Measurements from ENCODE around the gene TMEM255A. TPM values are rescaled to one million over a fixed set of nuclear protein-coding genes. Genes with fewer than 3 reads are reported as not detected.

TMEM255A gene
- polyA plus RNA-seq, 10 donors = 7.7 to 16.3 (median 10.6) TPM

DNA sequence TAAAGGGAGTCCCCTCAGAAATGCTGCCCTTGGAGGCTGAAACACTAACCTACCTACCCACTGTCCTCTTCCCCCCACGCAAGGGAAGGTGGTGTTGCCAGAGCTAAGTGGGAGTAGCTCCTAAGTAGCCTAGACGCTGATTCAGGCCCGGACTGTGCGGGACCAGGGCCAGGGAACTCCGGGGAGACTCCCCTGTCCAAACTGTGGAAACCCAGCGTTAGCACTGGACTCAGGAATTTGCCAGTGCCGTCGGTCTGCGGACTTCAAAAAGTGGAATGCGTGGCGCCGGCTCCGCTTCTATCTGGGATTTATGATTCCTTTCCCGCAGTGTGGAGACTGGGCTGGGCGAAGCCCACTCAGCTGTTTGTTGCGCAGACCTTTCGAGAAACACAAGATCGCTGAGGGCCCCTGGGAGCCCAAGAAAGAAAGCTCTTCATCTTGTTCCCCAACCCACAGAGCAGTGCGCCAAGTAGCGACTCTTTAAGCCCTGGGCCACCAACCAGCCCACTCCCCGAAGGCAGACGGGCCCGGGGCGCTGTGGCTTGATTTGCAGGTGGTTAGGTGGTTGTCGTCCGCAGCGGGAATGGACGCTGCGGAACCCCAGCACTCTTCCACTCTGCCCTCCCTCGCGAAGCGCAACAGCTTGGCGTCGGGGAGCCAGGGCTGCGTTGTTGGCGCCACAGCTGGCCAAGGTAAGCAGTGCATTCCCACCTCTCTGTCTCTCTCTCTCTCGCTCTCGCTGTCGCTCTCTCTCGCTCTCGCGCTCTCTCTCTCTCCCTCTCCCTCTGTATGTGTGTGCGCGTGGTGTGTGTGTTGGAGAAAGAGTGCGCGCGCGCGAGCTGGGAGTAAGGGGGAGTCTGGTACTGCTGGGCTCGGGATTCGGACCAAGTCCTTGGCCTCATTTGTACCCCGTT lies 2.0 kb downstream of the TMEM255A start:
- peak in 2 of 3 donors; percentile 47 to 69 for DNase-seq

DNA sequence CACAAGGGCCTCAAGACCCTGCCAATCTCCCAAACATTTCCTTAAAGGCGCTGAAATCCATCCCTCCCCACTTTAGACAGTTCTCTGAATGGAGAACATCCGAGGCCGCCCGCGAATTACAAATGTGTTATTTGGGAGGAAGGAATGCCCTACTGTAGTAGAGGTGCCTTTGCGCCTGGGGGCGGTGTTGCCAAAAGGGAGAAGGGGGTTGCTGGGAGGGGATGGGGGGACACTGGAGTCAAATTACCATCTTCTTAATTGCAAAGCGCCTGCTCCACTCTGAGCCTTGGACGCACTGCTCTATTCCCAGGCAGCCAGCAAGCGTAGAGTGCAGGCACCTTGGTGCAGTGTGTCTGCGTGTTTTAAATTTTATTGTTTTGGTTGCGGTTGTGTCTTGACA lies 2.7 kb downstream of the TMEM255A start:
- peak in 1 of 3 donors; percentile 18 for DNase-seq

DNA sequence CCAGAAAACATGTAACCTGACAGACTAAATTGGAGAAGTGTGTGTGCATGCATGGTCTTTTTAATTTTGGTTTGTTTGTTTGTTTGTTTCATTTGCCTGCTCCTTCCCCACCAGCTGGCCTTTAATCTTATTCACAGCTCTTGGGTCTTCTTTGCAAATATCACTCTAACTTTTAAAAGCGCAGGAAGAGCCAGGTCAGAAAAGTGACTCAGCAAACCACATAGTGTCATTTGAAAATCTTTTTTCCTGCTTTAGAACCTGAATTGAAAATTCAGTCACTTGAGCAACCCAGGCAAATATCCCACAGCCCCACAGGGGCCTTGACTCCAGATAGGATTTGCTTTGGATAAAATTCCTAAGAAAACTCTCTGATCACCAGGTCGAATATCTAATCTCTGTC lies 4.6 kb downstream of the TMEM255A start:
- no peak for DNase-seq

- no peak for DNase-seq
These were observed 5.6 kb downstream of the TMEM255A start for GRCh38 chrX:120305531-120306141.

DNA sequence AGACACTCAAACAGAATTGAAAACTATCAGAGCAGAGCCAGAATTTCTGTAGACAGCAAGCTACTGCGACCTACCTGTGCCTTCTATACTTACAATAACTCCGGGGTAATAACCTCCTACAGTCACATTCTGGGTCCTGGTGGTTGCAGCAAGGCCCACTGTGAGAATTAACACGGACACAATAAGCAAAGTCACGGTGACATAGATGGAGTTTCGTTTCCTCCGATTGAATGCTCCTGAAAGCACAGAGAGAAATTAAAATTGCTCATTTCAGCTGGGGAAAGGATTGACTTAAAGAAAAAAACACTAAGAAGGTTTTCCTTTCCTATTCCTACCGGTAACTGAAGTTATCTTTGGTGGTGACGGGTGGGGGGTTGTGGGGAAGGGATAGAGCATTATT lies 7.0 kb downstream of the TMEM255A start:
- DNase-seq = no peak

GRCh38 chrX:120302434-120302833 lies 8.8 kb downstream of the TMEM255A start:
- DNase-seq = no peak

- DNase-seq = no peak
These were observed 9.3 kb downstream of the TMEM255A start for GRCh38 chrX:120301960-120302359.

- no peak for DNase-seq
These were observed 9.8 kb downstream of the TMEM255A start for GRCh38 chrX:120301497-120301896.

DNA sequence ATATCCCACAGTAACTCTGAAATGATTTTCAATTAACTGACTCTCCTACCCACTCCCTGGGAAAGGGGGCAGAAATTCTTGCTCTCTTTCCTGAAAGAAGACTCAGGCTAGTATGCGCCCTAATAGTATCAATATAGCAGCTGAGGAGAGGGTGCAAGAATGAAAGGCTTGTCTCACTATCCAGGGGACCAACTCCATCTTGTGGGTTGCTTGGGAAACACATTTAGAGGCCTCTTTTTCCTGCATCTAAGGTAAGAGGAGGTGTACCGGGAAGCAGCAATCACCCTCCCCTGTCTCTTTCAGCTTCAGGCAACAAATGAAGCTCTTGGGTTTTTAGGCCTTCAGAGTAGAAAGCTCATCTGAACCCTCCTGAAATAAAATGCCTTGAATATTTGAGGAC lies 11.3 kb downstream of the TMEM255A start:
- no peak for DNase-seq

- no peak for DNase-seq
These were observed 13.3 kb downstream of the TMEM255A start for GRCh38 chrX:120297923-120298322.

DNA sequence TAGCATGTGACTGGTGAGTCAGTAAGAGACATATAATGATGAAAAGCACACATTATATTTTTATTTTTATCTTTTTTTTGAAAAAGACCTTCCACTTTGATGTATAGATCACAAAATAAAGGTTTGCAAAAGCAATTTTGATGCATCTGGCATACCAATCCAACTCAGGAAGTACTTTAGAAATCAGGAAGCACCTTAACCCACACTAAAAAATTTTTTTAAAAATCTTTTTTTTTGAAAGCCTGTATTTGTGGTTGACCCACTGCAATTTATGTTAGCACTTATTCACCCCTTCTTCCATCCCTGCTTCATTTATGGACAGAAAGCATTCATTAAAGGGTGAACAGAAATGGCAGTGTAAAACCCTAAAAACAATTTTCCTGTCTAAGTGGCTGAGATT lies 16.6 kb downstream of the TMEM255A start:
- DNase-seq = no peak

DNA sequence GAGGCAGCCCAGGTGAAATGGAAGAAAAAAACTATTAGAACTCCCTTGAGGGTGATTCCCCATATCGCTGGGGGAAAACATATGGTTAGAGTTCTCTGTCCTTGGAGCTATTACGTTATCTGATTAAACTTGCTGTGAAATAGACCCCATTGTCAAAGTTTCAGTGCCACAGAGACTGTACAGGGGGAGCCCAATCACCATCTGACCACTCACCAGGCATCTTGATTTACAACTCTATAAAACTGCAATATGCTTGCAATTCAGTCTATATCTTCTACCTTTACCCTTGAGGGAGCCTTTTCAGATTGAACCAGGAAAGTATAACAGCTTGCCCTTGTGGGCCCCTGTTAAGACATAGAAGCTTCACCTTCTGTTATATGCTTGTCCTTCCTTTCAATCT lies 18.2 kb downstream of the TMEM255A start:
- no peak for DNase-seq

- no peak for DNase-seq
These were observed 20.1 kb downstream of the TMEM255A start for GRCh38 chrX:120291211-120291610.

- no peak for DNase-seq
These were observed 21.2 kb downstream of the TMEM255A start for GRCh38 chrX:120290107-120290506.

DNA sequence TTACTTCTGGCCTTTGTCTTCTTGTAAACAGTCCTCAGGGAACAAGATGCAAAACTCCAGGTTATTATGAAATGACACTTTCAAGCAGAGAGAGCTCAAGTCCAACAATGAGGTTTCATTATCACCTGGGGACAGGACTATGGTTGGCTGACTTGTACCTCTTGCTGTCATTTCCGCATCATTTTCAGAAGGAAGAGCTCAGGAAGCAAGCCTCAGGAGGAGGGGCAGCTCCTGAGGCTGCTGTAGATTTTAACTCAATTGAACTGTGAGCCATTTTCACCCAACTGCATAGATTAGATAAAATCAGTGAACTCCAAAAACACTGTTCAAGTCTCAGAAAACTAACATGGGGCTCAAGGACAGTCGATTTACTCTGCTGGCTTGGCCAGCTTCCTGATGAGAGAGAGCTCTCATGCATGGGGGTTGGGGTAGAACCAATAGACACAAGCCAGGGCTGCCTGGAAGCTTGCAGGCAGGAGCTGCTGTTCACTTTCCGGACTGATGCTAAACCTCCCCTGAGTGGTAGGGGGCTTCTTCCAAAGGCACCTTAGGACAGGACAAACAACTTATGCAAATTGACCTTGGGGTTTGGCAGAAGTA lies 23.6 kb downstream of the TMEM255A start:
- DNase-seq = no peak

- DNase-seq = no peak
These were observed 24.3 kb downstream of the TMEM255A start for GRCh38 chrX:120286733-120287512.

- DNase-seq = no peak
These were observed 28.6 kb downstream of the TMEM255A start for GRCh38 chrX:120282697-120283096.

- DNase-seq = no peak
These were observed 29.5 kb downstream of the TMEM255A start for GRCh38 chrX:120281761-120282160.

- DNase-seq = no peak
These were observed 30.1 kb downstream of the TMEM255A start for GRCh38 chrX:120281021-120281624.

- no peak for DNase-seq
These were observed 36.3 kb downstream of the TMEM255A start for GRCh38 chrX:120274958-120275357.

GRCh38 chrX:120274145-120274544 lies 37.1 kb downstream of the TMEM255A start:
- DNase-seq = no peak

GRCh38 chrX:120271218-120271617 lies 40.0 kb downstream of the TMEM255A start:
- DNase-seq = no peak

Measured in muscle of back (tissue), 11 donors.